Mucosa of rectum (tissue), 2 donors: ENCODE results near the gene ZNF20.
A peak's percentile ranks its signal among the peaks of the same experiment; 100 is the strongest.
"Not testable (repeated sequence)": the region's sequence is repeated elsewhere in the genome, so short reads cannot be mapped to it uniquely, and the experiment has no call there.

Experiments used
- H3K27ac ChIP-seq, 2 donors: one replicate each; pipeline ENCODE4 v1.7.0; 2013; ENCODE audit warnings: inconsistent platforms in 2 of 2, low read depth in 2 of 2, low read length in 2 of 2
- H3K27me3 ChIP-seq, 2 donors: one replicate each; pipeline ENCODE4 v1.7.0; 2013; ENCODE audit warnings: low read length in 2 of 2; ENCODE audit not compliant: control insufficient read depth in 2 of 2, insufficient read depth in 2 of 2
- H3K36me3 ChIP-seq, 2 donors: one replicate each; pipeline ENCODE4 v1.7.0; 2013; ENCODE audit warnings: low read length in 2 of 2; ENCODE audit not compliant: control insufficient read depth in 2 of 2, insufficient read depth in 2 of 2
- H3K4me1 ChIP-seq, 2 donors: one replicate each; pipeline ENCODE4 v1.7.0; 2013; ENCODE audit warnings: low read length in 2 of 2, mild to moderate bottlenecking in 1 of 2; ENCODE audit not compliant: control insufficient read depth in 2 of 2, insufficient read depth in 2 of 2
- H3K4me3 ChIP-seq, 2 donors: one replicate each; pipeline ENCODE4 v1.7.0; 2013; ENCODE audit warnings: low read length in 2 of 2
- H3K9ac ChIP-seq, 2 donors: one replicate each; pipeline ENCODE4 v1.7.0; 2013; ENCODE audit warnings: low read length in 2 of 2, low read depth in 1 of 2, mild to moderate bottlenecking in 1 of 2
- H3K9me3 ChIP-seq, 2 donors: one replicate each; pipeline ENCODE4 v1.7.0; 2013; ENCODE audit warnings: low read length in 2 of 2; ENCODE audit not compliant: control insufficient read depth in 2 of 2
- donor health status: healthy.
- donor health status: Normal muscosa, but diverticular disease.

ZNF20 gene

DNA sequence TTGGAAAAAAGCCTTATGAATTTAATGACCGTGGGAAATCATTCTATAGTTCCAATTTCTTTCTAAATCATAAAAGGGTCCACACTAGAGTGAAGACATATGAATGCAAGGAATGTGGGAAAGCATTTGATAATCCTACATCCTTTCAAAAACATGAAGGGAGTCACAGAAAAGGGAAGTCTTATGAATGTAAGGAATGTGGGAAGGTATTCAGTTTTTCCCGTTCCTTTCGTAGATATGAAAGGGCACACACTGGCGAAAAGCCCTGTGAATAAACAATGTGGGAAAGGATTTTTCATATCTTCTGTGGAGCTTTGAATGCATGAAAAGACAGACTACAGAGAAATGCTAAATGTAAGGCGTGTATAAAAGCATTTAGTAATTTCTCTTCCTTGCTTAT is 27.0 kb downstream of the ZNF20 start:
- peaks cover 0 to 11% of the 10 kb centered on the region in 2 donors for H3K36me3 ChIP-seq
- H3K4me3 ChIP-seq = no peak overlapping the region
- no peak overlapping the region for H3K27ac ChIP-seq
- H3K9ac ChIP-seq = no peak overlapping the region
- H3K9me3 ChIP-seq = peaks cover 11 to 22% of the 10 kb centered on the region in 2 donors
- H3K4me1 ChIP-seq = no peaks in the 10 kb centered on the region
- no peaks in the 10 kb centered on the region for H3K27me3 ChIP-seq

DNA sequence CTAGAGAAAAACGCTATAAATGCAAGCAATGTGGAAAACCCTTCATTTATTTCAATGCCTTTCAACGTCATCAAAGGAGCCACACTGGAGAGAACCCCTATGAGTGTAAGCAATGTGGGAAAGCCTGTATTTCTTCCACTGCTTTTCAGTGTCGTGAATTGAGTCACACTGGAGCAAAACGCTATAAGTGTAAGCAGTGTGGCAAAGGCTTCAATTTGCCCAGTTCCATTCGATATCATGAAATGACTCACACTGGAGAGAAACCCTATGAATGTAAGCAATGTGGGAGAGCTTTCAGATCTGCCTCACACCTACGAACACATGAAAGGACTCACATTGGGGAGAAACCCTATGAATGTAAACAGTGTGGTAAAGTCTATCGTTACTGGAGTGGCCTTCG is 27.4 kb downstream of the ZNF20 start:
- Histone ChIP-seq H3K36me3 (peaks cover 0 to 11% of the 10 kb centered on the region in 2 donors), H3K9ac (no peak overlapping the region), H3K4me1 (no peaks in the 10 kb centered on the region), H3K27me3 (no peaks in the 10 kb centered on the region), H3K4me3 (no peak overlapping the region), H3K27ac (no peak overlapping the region), H3K9me3 (peaks cover 11 to 22% of the 10 kb centered on the region in 2 donors)

DNA sequence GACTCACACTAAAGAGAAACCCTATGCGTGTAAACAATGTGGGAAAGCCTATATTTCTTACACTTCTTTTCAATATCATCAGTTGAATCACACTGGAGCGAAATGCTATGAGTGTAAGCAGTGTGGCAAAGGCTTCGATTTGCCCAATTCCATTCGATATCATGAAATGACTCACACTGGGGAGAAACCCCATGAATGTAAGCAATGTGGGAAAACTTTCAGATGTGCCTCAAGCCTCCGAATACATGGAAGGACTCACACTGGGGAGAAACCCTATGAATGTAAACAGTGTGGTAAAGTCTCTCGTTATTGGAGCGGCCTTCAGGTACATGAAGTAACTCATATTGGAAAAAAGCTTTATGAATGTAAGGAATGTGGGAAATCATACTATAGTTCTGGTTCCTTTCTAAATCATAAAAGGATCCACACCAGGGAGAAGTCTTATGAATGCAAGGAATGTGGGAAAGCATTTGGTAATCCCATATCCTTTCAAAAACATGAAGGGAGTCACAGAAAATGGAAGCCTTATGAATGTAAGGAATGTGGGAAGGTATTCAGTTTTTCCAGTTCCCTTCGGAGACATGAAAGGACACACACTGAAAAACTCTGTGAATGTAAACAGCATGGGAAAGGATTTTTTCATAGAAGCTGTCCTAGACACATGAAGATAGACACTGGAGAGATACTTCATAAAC is 28.1 kb downstream of the ZNF20 start:
- Histone ChIP-seq H3K4me1 (no peaks in the 10 kb centered on the region), H3K36me3 (peaks cover 0 to 11% of the 10 kb centered on the region in 2 donors), H3K27me3 (no peaks in the 10 kb centered on the region), H3K9me3 (peaks cover 11 to 22% of the 10 kb centered on the region in 2 donors), H3K4me3 (no peak overlapping the region), H3K27ac (no peak overlapping the region), H3K9ac (no peak overlapping the region)

DNA sequence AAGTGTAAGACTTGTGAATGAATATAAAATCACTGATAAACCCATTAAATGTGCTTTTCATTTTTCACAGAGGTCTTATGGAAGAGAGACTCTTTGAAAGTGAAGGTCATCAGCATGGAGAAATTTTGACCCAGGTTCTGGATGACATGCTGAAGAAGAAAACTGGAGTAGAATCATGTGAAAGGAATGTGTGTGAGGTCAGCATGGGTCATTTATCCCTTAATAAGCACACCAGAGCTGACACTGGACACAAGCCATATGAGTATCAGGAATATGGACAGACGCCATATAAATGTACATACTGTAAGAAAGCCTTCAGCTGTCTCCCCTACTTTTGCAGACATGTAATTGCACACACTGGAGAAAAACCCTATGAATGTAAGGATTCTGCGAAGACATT is 29.0 kb downstream of the ZNF20 start:
- Histone ChIP-seq H3K27me3 (no peaks in the 10 kb centered on the region), H3K27ac (no peak overlapping the region), H3K9ac (no peak overlapping the region), H3K36me3 (peaks cover 0 to 11% of the 10 kb centered on the region in 2 donors), H3K9me3 (peaks cover 11 to 26% of the 10 kb centered on the region in 2 donors), H3K4me3 (no peak overlapping the region), H3K4me1 (no peaks in the 10 kb centered on the region)

DNA sequence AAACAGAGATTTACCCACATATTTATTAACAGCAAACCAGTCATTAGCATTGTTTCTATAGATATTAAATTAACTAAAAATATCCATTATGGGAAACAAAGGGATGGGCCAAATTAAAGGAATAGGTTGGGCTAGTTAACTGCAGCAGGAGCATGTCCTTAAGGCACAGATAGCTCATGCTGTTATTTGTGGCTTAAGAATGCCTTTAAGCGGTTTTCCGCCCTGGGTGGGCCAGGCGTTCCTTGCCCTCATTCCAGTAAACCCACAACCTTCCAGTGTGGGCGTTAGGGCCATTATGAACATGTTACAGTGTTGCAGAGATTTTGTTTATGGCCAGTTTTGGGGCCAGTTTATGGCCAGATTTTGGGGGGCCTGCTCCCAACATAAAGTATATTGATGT is 36.2 kb downstream of the ZNF20 start:
- H3K27me3 ChIP-seq, H3K4me1 ChIP-seq, H3K27ac ChIP-seq, H3K36me3 ChIP-seq, H3K9me3 ChIP-seq, H3K9ac ChIP-seq, H3K4me3 ChIP-seq: not testable (repeated sequence)

DNA sequence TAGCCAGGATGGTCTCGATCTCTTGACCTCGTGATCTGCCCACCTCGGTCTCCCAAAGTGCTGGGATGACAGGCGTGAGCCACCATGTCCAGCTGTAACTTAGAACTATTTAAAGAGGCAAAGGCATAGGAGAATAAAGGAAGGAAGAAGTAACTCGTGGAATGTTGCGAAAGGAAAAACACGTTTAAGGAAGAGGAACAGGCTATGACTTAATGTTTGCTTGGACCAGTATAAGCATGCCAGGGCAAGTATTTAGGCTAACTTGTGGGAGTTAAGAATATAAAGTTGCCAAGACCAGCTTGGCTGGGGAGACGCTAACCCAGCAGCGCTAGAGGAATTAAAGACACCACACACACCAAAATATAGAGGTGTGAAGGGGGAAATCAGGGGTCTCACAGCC is 42.1 kb downstream of the ZNF20 start:
- Histone ChIP-seq H3K4me1 (no peaks in the 10 kb centered on the region), H3K9me3 (no peaks in the 10 kb centered on the region), H3K27me3 (no peaks in the 10 kb centered on the region), H3K27ac (no peak overlapping the region), H3K4me3 (no peak overlapping the region), H3K36me3 (no peaks in the 10 kb centered on the region), H3K9ac (no peak overlapping the region)

DNA sequence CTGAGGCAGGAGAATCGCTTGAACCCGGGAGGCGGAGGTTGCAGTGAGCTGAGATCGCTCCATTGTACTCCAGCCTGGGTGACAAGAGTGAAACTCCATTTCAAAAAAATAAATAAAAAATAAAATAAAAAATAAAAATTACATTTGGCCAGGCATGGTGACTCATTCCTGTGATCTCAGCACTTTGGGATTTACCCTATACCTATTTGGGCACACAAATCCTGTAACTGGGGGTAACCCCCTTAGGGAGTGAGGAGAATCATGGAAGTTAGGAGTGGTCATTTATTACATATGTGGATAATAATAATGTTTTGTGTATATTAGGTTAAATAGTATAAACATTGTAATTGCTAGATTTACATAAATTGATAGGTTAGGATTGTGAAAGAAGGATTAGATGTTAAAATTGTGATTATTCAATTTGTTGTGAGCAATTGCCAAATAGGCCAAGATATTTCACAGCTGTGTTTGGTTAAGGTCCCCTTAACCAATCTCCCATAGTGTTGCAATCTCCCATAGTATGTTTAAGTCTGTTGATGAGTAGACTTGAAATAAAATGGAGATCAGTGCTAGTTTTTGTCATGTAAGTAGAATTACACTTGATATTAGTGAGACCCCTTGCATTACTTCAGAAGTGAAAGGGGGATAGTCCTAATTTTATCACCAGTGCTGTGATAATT is 44.9 kb downstream of the ZNF20 start:
- Histone ChIP-seq H3K4me3 (no peak overlapping the region), H3K36me3 (no peaks in the 10 kb centered on the region), H3K27ac (no peak overlapping the region), H3K27me3 (no peaks in the 10 kb centered on the region), H3K4me1 (no peaks in the 10 kb centered on the region), H3K9me3 (no peaks in the 10 kb centered on the region), H3K9ac (no peak overlapping the region)

DNA sequence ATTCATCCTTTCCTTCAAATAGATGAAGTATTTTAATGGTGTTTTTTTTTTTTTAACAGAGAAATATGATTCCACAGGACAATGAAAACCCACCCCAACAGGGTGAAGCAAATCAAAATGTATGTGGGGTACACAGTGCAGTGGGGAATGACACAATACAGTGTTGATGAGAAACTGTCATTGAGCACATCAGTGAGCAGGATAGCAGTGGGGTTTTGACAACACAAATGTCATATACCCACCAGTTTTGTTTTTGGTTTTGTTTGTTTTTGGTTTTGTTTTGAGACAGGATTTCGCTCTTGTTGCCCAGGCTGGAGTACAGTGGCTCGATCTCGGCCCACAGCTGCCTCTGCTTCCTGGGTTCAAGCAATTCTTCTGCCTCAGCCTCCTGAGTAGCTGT is 46.4 kb downstream of the ZNF20 start:
- H3K9me3 ChIP-seq = no peaks in the 10 kb centered on the region
- no peaks in the 10 kb centered on the region for H3K4me1 ChIP-seq
- no peaks in the 10 kb centered on the region for H3K27me3 ChIP-seq
- H3K27ac ChIP-seq = no peak overlapping the region
- H3K36me3 ChIP-seq = no peaks in the 10 kb centered on the region
- H3K4me3 ChIP-seq = no peak overlapping the region
- no peak overlapping the region for H3K9ac ChIP-seq

DNA sequence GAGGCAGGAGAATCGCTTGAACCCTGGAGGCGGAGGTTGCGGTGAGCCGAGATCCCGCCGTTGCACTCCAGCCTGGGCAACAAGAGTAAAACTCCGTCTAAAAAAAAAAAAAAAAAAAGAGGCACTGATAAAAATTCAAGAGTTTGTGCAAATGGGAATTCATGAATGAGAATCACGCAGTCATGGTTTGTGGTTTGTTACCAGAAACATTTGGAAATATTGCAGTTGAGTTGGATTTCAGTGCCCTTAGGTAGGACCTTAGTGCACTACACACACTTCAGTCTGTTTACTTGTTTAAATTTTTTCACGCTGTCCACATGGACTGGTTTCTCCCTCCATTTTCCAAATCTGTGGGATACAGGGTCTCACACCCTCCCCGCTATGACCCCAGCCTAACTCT is 47.2 kb downstream of the ZNF20 start:
- H3K9me3 ChIP-seq = no peaks in the 10 kb centered on the region
- H3K36me3 ChIP-seq = no peaks in the 10 kb centered on the region
- H3K27ac ChIP-seq = no peak overlapping the region
- H3K27me3 ChIP-seq = no peaks in the 10 kb centered on the region
- peak overlapping the region in 1 of 2 donors; percentile 70 for H3K9ac ChIP-seq
- H3K4me3 ChIP-seq = peak overlapping the region; percentile 83 to 87
- no peaks in the 10 kb centered on the region for H3K4me1 ChIP-seq

DNA sequence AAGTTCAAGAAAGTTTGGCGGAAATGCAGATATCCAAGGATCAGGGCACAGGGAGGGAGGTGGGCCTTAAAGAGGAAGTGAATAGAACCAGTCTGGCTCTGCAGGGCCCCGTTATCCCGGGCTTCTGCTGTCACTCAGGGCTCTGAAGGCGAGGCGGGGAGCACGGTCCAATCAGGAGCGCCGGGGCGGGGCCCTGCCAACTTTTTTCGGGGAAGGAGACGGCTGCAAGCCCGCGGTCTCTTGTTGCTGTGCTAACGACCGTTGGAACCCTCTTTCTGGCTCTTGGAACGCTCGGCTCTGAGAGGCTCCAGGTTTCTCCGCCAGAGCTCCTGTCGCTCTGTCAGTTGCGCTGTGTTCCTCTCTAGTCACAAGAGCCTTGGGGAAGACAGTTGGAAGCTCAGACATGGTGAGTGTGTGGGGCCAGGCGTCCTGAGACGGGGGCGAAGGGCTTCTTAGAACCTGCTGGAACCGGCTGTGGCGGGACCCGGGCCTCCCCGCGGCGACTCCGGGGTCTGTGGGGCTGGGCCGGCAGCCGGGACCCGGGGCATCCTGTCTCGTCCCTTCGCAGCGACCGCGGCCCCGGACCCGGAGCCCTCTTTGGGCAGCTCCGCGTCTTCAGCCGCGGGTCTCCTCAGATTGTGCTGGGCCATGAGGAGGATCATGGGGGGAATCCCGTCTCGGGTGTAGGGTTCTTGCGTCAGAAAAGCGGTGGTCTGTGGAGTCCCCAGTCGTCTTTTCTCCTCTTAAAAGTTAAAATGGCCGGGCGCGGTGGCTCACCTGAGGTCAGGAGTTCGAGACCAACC is 47.9 kb downstream of the ZNF20 start:
- Histone ChIP-seq H3K27me3 (no peaks in the 10 kb centered on the region), H3K27ac (peak overlapping the region; percentile 48 to 74), H3K9ac (peak overlapping the region; percentile 52 to 70), H3K4me1 (no peaks in the 10 kb centered on the region), H3K36me3 (no peaks in the 10 kb centered on the region), H3K4me3 (peak overlapping the region; percentile 83 to 87), H3K9me3 (no peaks in the 10 kb centered on the region)
